ENCODE data around the gene EIF4EBP2.

EIF4EBP2 gene

GRCh38 chr10:70367195-70367796, 36.6 kb upstream of the EIF4EBP2 start:
- DNase-seq (ENCODE audit: low read depth in 1 of 2, low spot score in 1 of 2): no peak
- TF ChIP-seq JUND (IDR thresholded peaks at IDR 0.05; ENCODE audit: low read depth): no peak
- in situ Hi-C loops (cut with HindIII; ENCODE audit: low pct_unique_long_range_greater_than_20kb, low sequenced_read_pairs): no loop called here

GRCh38 chr10:70368774-70369482, 35.0 kb upstream of the EIF4EBP2 start:
- no peak for DNase-seq (ENCODE audit: low read depth in 1 of 2, low spot score in 1 of 2)
- TF ChIP-seq JUND (IDR thresholded peaks at IDR 0.05; ENCODE audit: low read depth): no peak
- in situ Hi-C loops (cut with HindIII; ENCODE audit: low pct_unique_long_range_greater_than_20kb, low sequenced_read_pairs): no loop called here

GRCh38 chr10:70369498-70370018, 34.4 kb upstream of the EIF4EBP2 start:
- no peak for TF ChIP-seq JUND (IDR thresholded peaks at IDR 0.05; ENCODE audit: low read depth)
- no peak for DNase-seq (ENCODE audit: low read depth in 1 of 2, low spot score in 1 of 2)
- in situ Hi-C loops (cut with HindIII; ENCODE audit: low pct_unique_long_range_greater_than_20kb, low sequenced_read_pairs): no loop called here

- DNase-seq (ENCODE audit: low read depth in 1 of 2, low spot score in 1 of 2): no peak
- no peak for TF ChIP-seq JUND (IDR thresholded peaks at IDR 0.05; ENCODE audit: low read depth)
- in situ Hi-C loops (cut with HindIII; ENCODE audit: low pct_unique_long_range_greater_than_20kb, low sequenced_read_pairs): no loop called here
These were observed 33.2 kb upstream of the EIF4EBP2 start for GRCh38 chr10:70370766-70371165.

- in situ Hi-C loops (cut with HindIII; ENCODE audit: low pct_unique_long_range_greater_than_20kb, low sequenced_read_pairs): no loop called here
- no peak for DNase-seq (ENCODE audit: low read depth in 1 of 2, low spot score in 1 of 2)
- TF ChIP-seq JUND (IDR thresholded peaks at IDR 0.05; ENCODE audit: low read depth): no peak
These were observed 32.1 kb upstream of the EIF4EBP2 start for GRCh38 chr10:70371846-70372245.

GRCh38 chr10:70374775-70375614, 28.9 kb upstream of the EIF4EBP2 start:
- TF ChIP-seq JUND (IDR thresholded peaks at IDR 0.05; ENCODE audit: low read depth): no peak
- no peak for DNase-seq (ENCODE audit: low read depth in 1 of 2, low spot score in 1 of 2)
- in situ Hi-C loops (cut with HindIII; ENCODE audit: low pct_unique_long_range_greater_than_20kb, low sequenced_read_pairs): no loop called here

- TF ChIP-seq JUND (IDR thresholded peaks at IDR 0.05; ENCODE audit: low read depth): no peak
- no peak for DNase-seq (ENCODE audit: low read depth in 1 of 2, low spot score in 1 of 2)
These were observed 27.2 kb upstream of the EIF4EBP2 start for GRCh38 chr10:70376436-70377378.

GRCh38 chr10:70378122-70378521, 25.8 kb upstream of the EIF4EBP2 start:
- peak in 1 of 2 experiments; percentile 37 for DNase-seq (ENCODE audit: low read depth in 1 of 2, low spot score in 1 of 2)
- in situ Hi-C loops (cut with HindIII; ENCODE audit: low pct_unique_long_range_greater_than_20kb, low sequenced_read_pairs): no loop called here

More at GRCh38 chr10:70376436-70377378, 27.2 kb upstream of the EIF4EBP2 start:
- in situ Hi-C loops (cut with HindIII; ENCODE audit: low pct_unique_long_range_greater_than_20kb, low sequenced_read_pairs): no loop called here

GRCh38 chr10:70379581-70380176, 24.3 kb upstream of the EIF4EBP2 start:
- in situ Hi-C loops (cut with HindIII; ENCODE audit: low pct_unique_long_range_greater_than_20kb, low sequenced_read_pairs): no loop called here
- TF ChIP-seq JUND (IDR thresholded peaks at IDR 0.05; ENCODE audit: low read depth): no peak
- DNase-seq (ENCODE audit: low read depth in 1 of 2, low spot score in 1 of 2): no peak

More at GRCh38 chr10:70378122-70378521, 25.8 kb upstream of the EIF4EBP2 start:
- TF ChIP-seq JUND (IDR thresholded peaks at IDR 0.05; ENCODE audit: low read depth): no peak

- no peak for TF ChIP-seq JUND (IDR thresholded peaks at IDR 0.05; ENCODE audit: low read depth)
- no peak for DNase-seq (ENCODE audit: low read depth in 1 of 2, low spot score in 1 of 2)
- in situ Hi-C loops (cut with HindIII; ENCODE audit: low pct_unique_long_range_greater_than_20kb, low sequenced_read_pairs): no loop called here
These were observed 23.4 kb upstream of the EIF4EBP2 start for GRCh38 chr10:70380350-70381135.

All from T47D (cell line).